Posterior vena cava (tissue), 2 donors: Measurements from ENCODE around the gene ACSF2. TPM values are rescaled to one million over a fixed set of nuclear protein-coding genes. Genes with fewer than 3 reads are reported as not detected.
"Not testable (repeated sequence)": the region's sequence is repeated elsewhere in the genome, so short reads cannot be mapped to it uniquely, and the experiment has no call there.

ENCODE experiments used
- DNase-seq: peaks from one replicate; pipeline ENCODE4 v3.0.0-alpha.2; 2020; ENCODE audit warnings: low spot score
- intact Hi-C, 2 donors: fragments of 100-400 bp; cut with DNase I; formaldehyde crosslinking; loops; one replicate each; pipeline versions ENCODE4 v1.14.1 to v1.14.2; 2022 to 2023
- total RNA-seq, 2 donors: library from RNA; stranded (reverse); fragmentation: NEBNext Ultra II Directional; extraction: Animal tissue kit (Norgen Biotek cat#: 25700); gene quantifications; one replicate each; pipeline ENCODE4 v1.2.1, GENCODE V29; 2021
- donor health status: DM: yes; HTN: yes; CAD: no.
- donor health status: DM: yes; HTN: yes; CAD: no.

ACSF2 gene
- total RNA-seq, 2 donors from 2014 or later, result 13.9 to 14.9 TPM

DNA sequence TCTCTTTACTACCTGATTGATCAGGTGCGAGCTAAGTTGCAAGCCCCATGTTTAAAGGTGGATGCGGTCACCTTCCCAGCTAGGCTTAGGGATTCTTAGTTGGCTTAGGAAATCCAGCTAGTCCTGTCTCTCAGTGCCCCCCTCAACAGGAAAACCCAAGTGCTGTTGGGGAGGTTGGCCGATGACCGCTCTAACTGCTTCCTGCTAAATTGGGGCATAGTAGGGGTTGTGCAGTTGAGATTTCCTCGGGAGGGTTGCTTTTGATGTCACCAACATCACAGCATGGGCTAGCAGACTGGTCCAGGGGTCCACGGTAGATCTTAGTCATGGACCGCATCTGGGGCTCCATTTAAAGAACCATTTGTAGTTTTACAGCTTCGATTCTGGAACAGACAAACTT, 26.4 kb upstream of the ACSF2 start:
- DNase-seq, intact Hi-C loops: not testable (repeated sequence)

GRCh38 chr17:50405351-50405750, 20.7 kb upstream of the ACSF2 start:
- DNase-seq, intact Hi-C loops: not testable (repeated sequence)

DNA sequence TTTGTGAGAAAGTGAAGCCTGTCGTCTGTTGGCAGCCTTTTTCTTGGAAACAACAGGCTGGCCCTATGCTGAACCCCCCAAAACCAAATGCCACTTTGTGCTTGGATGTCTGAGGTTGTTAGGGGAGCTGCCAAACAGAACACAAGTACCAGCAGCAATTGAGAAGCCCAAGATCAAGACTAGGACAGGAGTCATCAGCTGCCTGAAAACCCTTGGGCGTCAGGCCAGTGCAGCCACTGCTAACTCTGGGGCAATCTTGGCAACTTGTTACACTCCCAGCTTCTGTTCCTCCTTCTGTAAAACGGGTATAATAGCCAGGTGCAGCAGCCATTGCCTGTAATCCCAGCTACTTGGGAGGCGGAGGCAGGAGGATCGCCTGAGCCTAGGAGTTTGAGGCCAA, 19.4 kb upstream of the ACSF2 start:
- intact Hi-C loops, result no loop called here

DNA sequence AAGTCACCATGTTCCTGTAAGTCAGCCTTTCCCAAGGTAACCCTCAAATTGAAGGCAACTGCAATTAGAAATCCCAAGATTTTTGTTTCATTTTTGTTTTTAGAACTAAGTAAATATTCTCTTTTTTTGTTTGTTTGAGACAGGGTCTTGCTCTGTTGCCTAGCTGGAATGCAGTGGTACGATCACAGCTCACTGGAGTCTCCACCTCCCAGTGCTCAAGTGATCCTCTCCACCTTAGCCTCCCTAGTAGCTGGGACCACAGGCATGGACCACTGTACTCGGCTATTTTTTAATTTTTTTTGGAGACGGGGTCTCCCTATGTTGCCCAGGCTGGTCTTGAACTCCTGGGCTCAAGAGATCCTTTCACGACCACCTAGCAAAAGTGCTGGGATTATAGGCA, 18.1 kb upstream of the ACSF2 start:
- intact Hi-C loops, result no loop called here
- no peak for DNase-seq

More for the DNA sequence above, 19.4 kb upstream of the ACSF2 start:
- DNase-seq, result no peak

GRCh38 chr17:50412188-50412732, 13.8 kb upstream of the ACSF2 start:
- intact Hi-C loops, result no loop called here

DNA sequence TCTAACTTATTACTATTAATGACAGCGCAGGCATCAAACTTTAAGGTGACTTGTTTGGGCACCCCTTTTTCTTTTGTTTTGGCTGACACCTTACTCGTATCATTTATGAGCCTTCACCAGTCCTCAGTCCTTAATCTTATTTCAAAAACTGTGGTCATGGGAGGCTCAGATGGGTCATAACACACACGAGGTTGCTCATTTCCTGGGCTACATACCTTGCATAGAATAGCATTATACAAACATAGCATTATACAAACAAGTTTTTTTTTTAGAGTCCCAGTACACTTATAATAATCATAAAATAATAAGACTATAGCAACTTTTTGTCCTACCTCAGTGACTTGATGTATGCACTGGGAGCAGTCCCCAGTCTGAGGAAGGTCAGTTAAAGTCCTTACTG, 11.2 kb upstream of the ACSF2 start:
- DNase-seq, result no peak
- intact Hi-C loops, result no loop called here

More at GRCh38 chr17:50412188-50412732, 13.8 kb upstream of the ACSF2 start:
- no peak for DNase-seq

DNA sequence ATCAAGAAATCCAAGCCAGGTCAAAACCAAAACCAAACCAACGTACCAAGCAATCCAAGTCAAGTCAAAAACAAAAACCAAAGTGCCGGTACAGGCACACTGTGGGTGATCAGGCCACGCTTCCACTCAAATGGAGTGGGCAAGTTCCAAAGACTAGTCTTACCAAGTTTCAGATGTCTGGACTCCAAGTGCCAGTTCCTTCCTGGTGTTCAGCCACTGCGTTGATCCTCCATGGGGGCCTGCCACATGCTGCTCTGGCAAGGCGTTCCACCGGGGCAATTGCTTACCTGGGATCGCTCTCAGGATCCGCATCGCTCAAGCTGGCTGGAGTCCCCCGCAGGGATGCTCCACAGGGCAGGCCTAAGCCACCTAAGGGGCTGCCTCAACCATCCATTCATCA, 6.4 kb upstream of the ACSF2 start:
- DNase-seq, result not testable (repeated sequence)

DNA sequence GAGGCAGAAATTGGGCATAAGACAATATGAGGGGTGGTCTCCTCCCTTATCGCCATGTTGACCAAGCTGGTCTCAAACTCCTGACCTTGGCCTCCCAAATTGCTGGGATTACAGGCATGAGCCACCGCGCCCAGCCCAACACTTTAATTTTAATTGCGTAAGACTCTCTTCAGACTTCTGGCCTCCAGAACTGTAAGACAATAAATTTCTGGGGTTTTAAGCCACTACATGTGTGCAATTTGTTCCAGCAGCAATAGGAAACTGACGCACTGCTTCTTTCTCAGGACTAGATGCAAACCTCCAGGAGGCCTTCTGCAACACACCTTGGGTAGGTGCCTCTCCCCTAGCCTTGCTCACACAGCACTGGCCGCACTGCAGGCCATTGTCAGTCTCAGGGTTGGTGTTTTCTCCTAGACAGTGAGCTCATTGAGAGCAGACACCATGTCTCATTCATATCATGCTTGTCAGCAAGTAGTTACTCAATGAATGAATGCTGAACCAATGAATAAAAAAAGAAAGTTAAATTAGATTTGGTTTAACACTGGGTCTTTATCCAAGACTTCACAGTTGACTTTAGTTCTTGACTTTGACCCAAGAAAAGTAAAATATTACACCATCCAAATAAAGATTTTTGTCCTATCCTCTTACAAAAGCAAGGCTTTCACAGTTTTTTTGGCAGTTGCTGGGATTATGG, 5.5 kb upstream of the ACSF2 start:
- DNase-seq, result no peak
- intact Hi-C loops, result no loop called here

More for the DNA sequence above, 6.4 kb upstream of the ACSF2 start:
- intact Hi-C loops, result not testable (repeated sequence)

- intact Hi-C loops, result no loop called here
- no peak for DNase-seq
Observed at GRCh38 chr17:50421308-50422051, 4.5 kb upstream of the ACSF2 start.

DNA sequence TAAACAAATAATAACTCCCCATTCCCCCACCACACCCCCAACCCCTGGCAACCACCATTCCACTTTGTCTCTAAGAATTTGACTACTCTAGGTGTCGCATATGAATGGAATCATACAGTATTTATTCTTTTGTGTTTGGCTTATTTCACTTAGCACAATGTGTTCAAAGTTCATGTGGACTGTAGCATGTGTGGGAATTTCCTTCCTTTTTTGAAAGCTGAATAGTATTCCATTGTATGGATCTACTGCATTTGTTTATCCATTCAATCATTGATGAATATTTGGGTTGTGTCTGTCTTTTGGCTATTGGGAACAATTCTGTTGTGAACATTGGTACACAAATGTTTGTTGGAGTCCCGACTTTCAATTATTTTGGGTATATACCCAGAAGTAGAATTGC, 3.3 kb upstream of the ACSF2 start:
- intact Hi-C loops, result no loop called here
- no peak for DNase-seq

DNA sequence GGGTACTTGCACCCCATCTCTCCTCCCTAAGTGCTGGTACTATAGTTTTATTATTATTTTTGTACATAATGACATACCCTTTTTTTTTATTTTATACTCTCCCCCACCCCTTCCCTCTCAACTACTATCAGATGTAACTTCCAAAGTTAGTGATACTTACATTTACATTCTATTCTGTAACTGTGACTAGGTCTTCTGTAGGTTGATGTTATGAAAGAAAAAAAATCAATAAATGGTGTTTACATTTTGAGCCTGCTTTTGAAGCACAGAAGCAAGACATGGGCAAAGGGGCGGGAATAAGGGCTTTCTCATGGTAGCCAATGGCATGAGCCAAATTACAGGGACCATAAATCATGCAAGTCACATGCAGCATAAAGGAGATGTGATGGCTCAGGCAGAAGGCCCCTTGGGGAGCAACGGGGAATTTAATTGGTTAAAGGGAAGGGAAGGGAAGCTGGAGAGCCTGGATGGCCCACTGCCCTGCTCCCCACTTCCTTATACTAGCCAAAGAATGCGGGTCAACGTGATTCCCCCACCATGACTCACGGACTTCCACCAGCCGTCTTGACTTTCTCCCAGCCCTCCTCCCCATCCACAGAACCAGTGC, 2.4 kb upstream of the ACSF2 start:
- no peak for DNase-seq
- intact Hi-C loops, result no loop called here

GRCh38 chr17:50424246-50424995, 1.6 kb upstream of the ACSF2 start:
- intact Hi-C loops, result no loop called here
- no peak for DNase-seq

GRCh38 chr17:50424996-50425681, 879 bp upstream of the ACSF2 start:
- intact Hi-C loops, result no loop called here
- no peak for DNase-seq

- intact Hi-C loops, result no loop called here
Observed at GRCh38 chr17:50426472-50426782, 409 bp downstream of the ACSF2 start.

GRCh38 chr17:50426814-50427787, 1.1 kb downstream of the ACSF2 start:
- intact Hi-C loops, result no loop called here
- DNase-seq, result no peak

More at GRCh38 chr17:50426472-50426782, 409 bp downstream of the ACSF2 start:
- DNase-seq, result no peak

- intact Hi-C loops, DNase-seq: not testable (repeated sequence)
Observed at GRCh38 chr17:50428126-50428525, 2.1 kb downstream of the ACSF2 start.

DNA sequence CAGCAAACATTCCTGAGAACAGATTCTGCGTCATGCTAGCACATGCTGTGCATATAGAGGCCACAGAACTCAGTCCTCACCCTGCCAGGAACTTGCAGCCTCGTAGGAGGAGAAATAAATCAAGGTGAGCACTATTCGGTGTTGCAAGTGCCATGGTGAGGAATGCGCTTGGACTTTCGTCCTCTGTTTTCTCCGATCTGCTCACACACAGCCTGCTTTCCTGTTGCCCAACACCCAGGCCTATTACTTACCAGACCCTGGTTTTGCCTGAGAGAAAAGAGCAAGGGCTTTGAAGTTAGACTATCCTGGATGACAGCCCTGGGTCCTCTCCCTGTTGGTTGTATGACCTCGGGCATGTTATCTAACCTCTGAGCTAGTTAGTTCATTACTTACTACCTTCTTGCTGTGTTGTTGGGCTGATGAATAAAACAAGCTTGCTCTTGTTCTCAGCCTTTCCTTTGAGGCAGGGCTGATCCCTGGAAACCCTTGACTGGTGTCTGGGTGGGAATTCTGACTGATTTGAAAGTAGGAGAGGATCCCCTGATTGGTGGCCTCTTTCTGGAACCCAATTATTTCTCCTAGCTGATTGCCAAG, 2.9 kb downstream of the ACSF2 start:
- intact Hi-C loops, result no loop called here
- DNase-seq, result no peak

DNA sequence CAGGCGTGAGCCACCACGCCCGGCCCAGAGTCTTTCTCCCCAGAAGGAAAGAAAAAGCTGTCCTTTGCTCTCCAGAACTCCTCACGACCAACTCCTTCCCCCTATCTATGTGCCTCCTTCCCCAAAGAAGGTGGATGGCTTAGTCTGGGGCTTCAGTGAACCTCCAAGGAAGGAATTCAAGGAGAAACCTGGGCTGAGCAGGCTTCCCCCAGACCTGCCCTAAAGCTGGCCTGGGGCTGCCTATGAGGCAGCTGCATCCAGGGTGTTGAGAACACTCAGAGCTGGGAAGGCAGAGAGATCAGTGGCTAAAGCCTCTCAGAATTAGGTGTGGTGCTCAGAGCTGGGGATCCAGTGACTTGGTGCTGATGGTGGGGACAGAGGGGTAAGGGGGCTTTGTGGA, 3.8 kb downstream of the ACSF2 start:
- intact Hi-C loops, result no loop called here
- DNase-seq, result no peak
